HepG2 (cell line): Measurements from ENCODE around the gene OMA1. TPM values are rescaled to one million over a fixed set of nuclear protein-coding genes. Genes with fewer than 3 reads are reported as not detected.

ENCODE experiments used
- ATAC-seq: fragments of 200-7000 bp; cut with Tn5 transposase; 3 replicates; pipeline ENCODE4 v1.9.1; 2020; ENCODE audit warnings: mild to moderate bottlenecking, moderate library complexity
- BruUV-seq: library from RNA; stranded (reverse); fragments of 400-500 nt; replicated peaks from 2 replicates; lab custom pipeline; 2021; lab: Mats Ljungman, UMichigan
- CTCF ChIA-PET: fragments of 300-600 bp; formaldehyde crosslinking; extraction: SDS; loops from one replicate; lab custom pipeline; 2021; ENCODE audit warnings: low total read pairs, inconsistent platforms, low intra/inter-chr PET ratio; lab: Yijun Ruan, JAX
- POLR2A ChIA-PET: fragments of 350-600 bp; sonication (Branson Sonifier 250); formaldehyde crosslinking; loops from one replicate; lab custom pipeline; 2020; ENCODE audit warnings: antibody characterized with exemption, inconsistent platforms; lab: Yijun Ruan, JAX
- DNase-seq: peaks from one replicate; pipeline ENCODE4 v3.0.0-alpha.2; 2015; ENCODE audit warnings: low spot score
- FAIRE-seq: peaks from 3 replicates; lab custom pipeline; 2011; peaks lifted over from hg19 to GRCh38; lab: Jason Lieb, UNC
- H2AFZ ChIP-seq: one replicate; pipeline ENCODE4 v1.6.1; 2011; ENCODE audit warnings: low read length, inconsistent platforms
- H3K27ac ChIP-seq: fragments of 300-600 bp; 3 replicates; pipeline ENCODE4 v1.8.0; 2011; ENCODE audit warnings: mixed run types, mild to moderate bottlenecking, mixed read lengths, low read length, inconsistent platforms; ENCODE audit not compliant: insufficient read depth; ENCODE audit errors: extremely low read length
- H3K27me3 ChIP-seq, 2 experiments: fragments of 200-600 bp in 1 of 2; 2 replicates in 1 of 2; 3 replicates in 1 of 2; pipeline versions ENCODE4 v1.6.0 to v1.8.0; 2011; ENCODE audit warnings: low read length in 2 of 2, mild to moderate bottlenecking in 2 of 2, moderate library complexity in 2 of 2, inconsistent platforms in 1 of 2; ENCODE audit not compliant: insufficient read depth in 2 of 2, control insufficient read depth in 1 of 2
- H3K36me3 ChIP-seq, 2 experiments: fragments of 200-600 bp in 1 of 2; replicated peaks in 1 of 2; 2 replicates in 1 of 2; 3 replicates in 1 of 2; pipeline versions ENCODE4 v1.5.1 to v1.8.0; 2011; ENCODE audit warnings: low read length in 2 of 2, inconsistent platforms in 1 of 2; ENCODE audit not compliant: insufficient read depth in 2 of 2, control insufficient read depth in 1 of 2
- H3K4me1 ChIP-seq: 2 replicates; pipeline ENCODE4 v1.5.1; 2012; ENCODE audit warnings: low read length, inconsistent platforms; ENCODE audit not compliant: insufficient read depth
- H3K4me2 ChIP-seq: 2 replicates; pipeline ENCODE4 v1.6.0; 2011; ENCODE audit warnings: low read depth, low read length, inconsistent platforms
- H3K4me3 ChIP-seq, 3 experiments: fragments of 200-600 bp in 1 of 3; sonication (generic), shearing (Covaris generic) in 1 of 3; replicated peaks in 1 of 3; 2 replicates each; pipeline ENCODE4 v1.5.1; 2011 to 2016; ENCODE audit warnings: low read length in 3 of 3, inconsistent platforms in 2 of 3, low read depth in 2 of 3, mild to moderate bottlenecking in 2 of 3, control low read depth in 1 of 3, mixed read lengths in 1 of 3; ENCODE audit not compliant: insufficient read depth in 1 of 3
- H3K79me2 ChIP-seq: one replicate; pipeline ENCODE4 v1.6.1; 2011; ENCODE audit warnings: low read length, inconsistent platforms; ENCODE audit not compliant: insufficient read depth
- H3K9ac ChIP-seq: 2 replicates; pipeline ENCODE4 v1.6.0; 2011; ENCODE audit warnings: mild to moderate bottlenecking, low read depth, low read length, inconsistent platforms; ENCODE audit not compliant: insufficient read depth
- H3K9me3 ChIP-seq: 2 replicates; pipeline ENCODE4 v1.5.1; 2012; ENCODE audit warnings: mild to moderate bottlenecking, low read length
- H4K20me1 ChIP-seq: 2 replicates; pipeline ENCODE4 v1.6.0; 2011; ENCODE audit warnings: inconsistent platforms, mild to moderate bottlenecking, low read length, moderate library complexity; ENCODE audit not compliant: insufficient read depth
- ATM ChIP-seq: fragments of 450-650 bp; IDR thresholded peaks from 2 replicates; pipeline ENCODE4 v1.7.1; 2017; ENCODE audit warnings: mild to moderate bottlenecking, borderline replicate concordance
- CEBPB ChIP-seq: IDR thresholded peaks from 2 replicates; pipeline ENCODE4 v1.6.1; 2011; ENCODE audit warnings: low read depth, low read length, improper control_type of control experiment, borderline replicate concordance
- CENPT ChIP-seq: sonication (generic); formaldehyde crosslinking; IDR thresholded peaks from 2 replicates; pipeline ENCODE4 v1.8.0; 2022; ENCODE audit warnings: low read depth, mild to moderate bottlenecking, moderate library complexity, missing genetic modification reagents
- CREB1 ChIP-seq, 2 experiments: fragments of 450-650 bp in 1 of 2; IDR thresholded peaks; 2 replicates each; pipeline ENCODE4 v1.6.1; 2016 to 2017; ENCODE audit warnings: control low read depth in 1 of 2, mild to moderate bottlenecking in 1 of 2, missing compliant biosample characterization in 1 of 2, missing genetic modification characterization in 1 of 2
- FOXK2 ChIP-seq: fragments of 450-650 bp; IDR thresholded peaks from 2 replicates; pipeline ENCODE4 v1.6.1; 2016
- GATAD2A ChIP-seq: IDR thresholded peaks from 2 replicates; pipeline ENCODE4 v1.6.1; 2016
- MAFK ChIP-seq, 2 experiments: IDR thresholded peaks in 1 of 2; conservative IDR thresholded peaks in 1 of 2; 2 replicates each; pipeline ENCODE4 v1.6.1; 2011; ENCODE audit warnings: improper control_type of control experiment in 2 of 2, low read length in 2 of 2
- NCOA5 ChIP-seq: sonication (generic); formaldehyde crosslinking; IDR thresholded peaks from 2 replicates; pipeline ENCODE4 v1.4.0; 2020; ENCODE audit warnings: missing genetic modification reagents
- PHB2 ChIP-seq: fragments of 450-650 bp; IDR thresholded peaks from 2 replicates; pipeline ENCODE4 v1.6.1; 2018; ENCODE audit not compliant: partially characterized antibody
- POLR2A ChIP-seq, 2 experiments: IDR thresholded peaks; 2 replicates each; pipeline ENCODE4 v1.6.1; 2011; ENCODE audit warnings: low read depth in 2 of 2, low read length in 2 of 2, mild to moderate bottlenecking in 1 of 2, moderate library complexity in 1 of 2; ENCODE audit not compliant: insufficient read depth in 1 of 2
- SUZ12 ChIP-seq: fragments of 150-350 bp; IDR thresholded peaks from 2 replicates; pipeline ENCODE4 v1.6.1; 2014; ENCODE audit warnings: low read depth, low read length
- TRIM24 ChIP-seq: sonication (generic); formaldehyde crosslinking; IDR thresholded peaks from 2 replicates; pipeline ENCODE4 v1.8.0; 2022; ENCODE audit warnings: mild to moderate bottlenecking, missing genetic modification reagents
- U2AF1 ChIP-seq: fragments of 200-400 bp; formaldehyde crosslinking; optimal IDR thresholded peaks from 2 replicates; pipeline ENCODE3; 2017; ENCODE audit warnings: mild to moderate bottlenecking, low read depth, low read length
- ZFP41 ChIP-seq: sonication (generic); formaldehyde crosslinking; IDR thresholded peaks from 2 replicates; pipeline ENCODE4 v1.4.0; 2020; ENCODE audit warnings: mild to moderate bottlenecking, missing genetic modification reagents, borderline replicate concordance
- ZMAT5 ChIP-seq: sonication (generic); formaldehyde crosslinking; IDR thresholded peaks from 2 replicates; pipeline ENCODE4 v1.5.0; 2020; ENCODE audit warnings: mild to moderate bottlenecking, low read depth, missing genetic modification reagents, borderline replicate concordance
- ZNF34 ChIP-seq: sonication (generic); formaldehyde crosslinking; IDR thresholded peaks from 2 replicates; pipeline ENCODE4 v1.4.0; 2020; ENCODE audit warnings: mild to moderate bottlenecking, missing genetic modification reagents, borderline replicate concordance
- ZNF414 ChIP-seq: sonication (generic); formaldehyde crosslinking; IDR thresholded peaks from 2 replicates; pipeline ENCODE4 v1.5.0; 2020; ENCODE audit warnings: missing genetic modification reagents
- WGBS: methylation state at CpG from one replicate; pipeline ENCODE4 v1.1.6; 2017; ENCODE audit warnings: low lambda C conversion rate; 5-methylcytosine and 5-hydroxymethylcytosine counted together
- in situ Hi-C: cut with HindIII; loops from 2 replicates; pipeline ENCODE4 v1.10.0; 2017; ENCODE audit warnings: low pct_unique_long_range_greater_than_20kb; ENCODE audit not compliant: extremely low pct_ligation_motif_present
- intact Hi-C: fragments of 100-400 bp; cut with micrococcal nuclease; formaldehyde crosslinking; loops from one replicate; pipeline ENCODE4 v1.10.0; 2022; ENCODE audit not compliant: unreplicated experiment
- polyA plus RNA-seq, 8 experiments: library from polyadenylated mRNA; depleted of rRNA in 3 of 8; stranded (reverse) in 7 of 8; unstranded in 1 of 8; fragments of >200 nt; fragmentation: Illumina TruSeq in 4 of 8; extraction: Trizol in 4 of 8; gene quantifications; 2 replicates each; pipeline versions ENCODE4 v1.2.1 to v1.2.3, GENCODE V29; 2011 to 2016; ENCODE audit warnings: low read depth in 4 of 8, missing spikeins in 1 of 8, mixed read lengths in 1 of 8; ENCODE audit not compliant: insufficient read depth in 1 of 8
- total RNA-seq, 5 experiments: library from RNA; depleted of rRNA; stranded (reverse); fragments of >200 nt; fragmentation: Illumina TruSeq; extraction: Trizol; gene quantifications; 2 replicates each; pipeline ENCODE4 v1.2.3, GENCODE V29; 2016; ENCODE audit warnings: low read depth in 1 of 5

Gene OMA1
- total and polyA plus RNA-seq, 2 of the 13 experiments (the other 11 are each of a cell fraction or from before 2014, with no cell fraction given), result 7.0 to 26.9 TPM

GRCh38 chr1:58576325-58576726 lies 29.8 kb upstream of the OMA1 start:
- in situ Hi-C loops, result no loop called here
- no peaks in the 10 kb centered on the region for H3K79me2 ChIP-seq
- no peaks in the 10 kb centered on the region for H3K36me3 ChIP-seq
- H3K4me3 ChIP-seq, result no peak overlapping the region
- H2AFZ ChIP-seq, result no peak overlapping the region
- ChIA-PET CTCF (no interaction called here), POLR2A (no interaction called here)
- peaks cover 10% of the 10 kb centered on the region for H3K4me1 ChIP-seq
- H3K27me3 ChIP-seq, result peaks cover 0 to 3% of the 10 kb centered on the region in 2 experiments; a peak in 2 of 5 replicates
- ATAC-seq (no peak), FAIRE-seq (no peak), DNase-seq (no peak)
- no peak overlapping the region for H3K27ac ChIP-seq
- no peaks in the 10 kb centered on the region for H3K9me3 ChIP-seq
- no peak for TF ChIP-seq GATAD2A (CRISPR knock-in tag)
- no peak for TF ChIP-seq TRIM24
- no peak for TF ChIP-seq SUZ12
- TF ChIP-seq ZNF34 (CRISPR knock-in tag), result no peak
- no peak for TF ChIP-seq FOXK2
- TF ChIP-seq CREB1 (IDR thresholded peaks at IDR 0.05), result no peak
- no peak for TF ChIP-seq CREB1 (CRISPR knock-in tag; IDR thresholded peaks at IDR 0.05)
- TF ChIP-seq U2AF1, result no peak
- TF ChIP-seq ZFP41 (CRISPR knock-in tag), result no peak
- TF ChIP-seq ATM, result no peak
- H3K4me2 ChIP-seq, result no peak overlapping the region
- intact Hi-C loops, result no loop called here
- WGBS, result 94% methylated on average over 39 of the region's 43 CpGs
- H4K20me1 ChIP-seq, result no peaks in the 10 kb centered on the region
- no peak overlapping the region for H3K9ac ChIP-seq
- BruUV-seq, result no TSS peak

GRCh38 chr1:58575551-58576324 lies 29.2 kb upstream of the OMA1 start:
- in situ Hi-C loops, result no loop called here
- Histone ChIP-seq H3K4me1 (peaks cover 13% of the 10 kb centered on the region), H3K4me3 (no peak overlapping the region), H3K79me2 (no peaks in the 10 kb centered on the region), H3K9ac (no peak overlapping the region), H3K27ac (no peak overlapping the region), H3K4me2 (no peak overlapping the region), H3K36me3 (no peaks in the 10 kb centered on the region), H2AFZ (no peak overlapping the region), H4K20me1 (no peaks in the 10 kb centered on the region), H3K27me3 (peaks cover 0 to 3% of the 10 kb centered on the region in 2 experiments; a peak in 2 of 5 replicates), H3K9me3 (no peaks in the 10 kb centered on the region)
- DNase-seq (no peak), FAIRE-seq (no peak), ATAC-seq (no peak)
- TF ChIP-seq CENPT (no peak), ZMAT5 (CRISPR knock-in tag) (no peak), MAFK (conservative IDR thresholded peaks at IDR 0.05 in 1 of 2, IDR thresholded peaks at IDR 0.05 in 1 of 2; ENCODE audit: low read length in 2 of 2) (no peak), ZNF414 (no peak), POLR2A (IDR thresholded peaks at IDR 0.05; ENCODE audit: insufficient read depth in 1 of 2, low read depth in 2 of 2, low read length in 2 of 2) (no peak), NCOA5 (CRISPR knock-in tag) (no peak), CEBPB (peak; percentile 25; the same call in 1 of the 2 replicates), PHB2 (no peak)
- no TSS peak for BruUV-seq
- ChIA-PET CTCF (no interaction called here), POLR2A (no interaction called here)
- 82% methylated on average over 32 of the region's 32 CpGs for WGBS
- intact Hi-C loops, result no loop called here
